GM19463 (cell line): ENCODE measurements around the gene RNF115.
"Not testable (repeated sequence)": the region's sequence is repeated elsewhere in the genome, so short reads cannot be mapped to it uniquely, and the experiment has no call there.

Source experiments
- ATAC-seq: cut with Tn5 transposase; IDR thresholded peaks from one replicate; pipeline ENCODE4 v1.9.1; 2021; ENCODE audit warnings: mild to moderate bottlenecking, moderate library complexity; ENCODE audit not compliant: unreplicated experiment

Gene RNF115

GRCh38 chr1:145823565-145824498 is at the start of gene RNF115, which contains the start of gene POLR3C:
RNF115 (minus strand) TSS chr1:145824095; CDS start chr1:145823873, 222 bp downstream.
POLR3C (plus strand) TSS chr1:145824200; CDS start chr1:145825777, 1,577 bp downstream.
- ATAC-seq: peak; percentile 87

GRCh38 chr1:145871994-145872924 is 48.4 kb upstream of the RNF115 start:
- no peak for ATAC-seq

DNA sequence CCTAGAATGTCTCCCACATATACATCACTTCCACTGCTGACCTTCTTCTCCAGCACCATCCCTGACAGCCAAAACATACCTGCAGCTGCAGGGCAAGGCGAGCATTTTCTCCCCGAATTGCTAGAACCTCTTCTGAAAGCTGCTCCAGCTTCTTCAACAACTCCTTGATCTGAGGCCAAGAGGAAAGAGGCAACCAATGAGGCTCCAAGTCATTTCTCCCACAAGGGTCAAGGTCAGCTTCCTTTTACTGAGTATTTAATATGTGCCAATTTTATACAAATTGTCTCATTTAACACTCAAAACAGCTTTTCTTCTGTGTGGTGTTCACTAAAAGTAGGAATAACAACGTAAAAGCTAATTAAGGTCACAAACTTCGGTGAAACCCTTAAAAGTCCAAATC is 44.3 kb upstream of the RNF115 start:
- ATAC-seq: no peak

DNA sequence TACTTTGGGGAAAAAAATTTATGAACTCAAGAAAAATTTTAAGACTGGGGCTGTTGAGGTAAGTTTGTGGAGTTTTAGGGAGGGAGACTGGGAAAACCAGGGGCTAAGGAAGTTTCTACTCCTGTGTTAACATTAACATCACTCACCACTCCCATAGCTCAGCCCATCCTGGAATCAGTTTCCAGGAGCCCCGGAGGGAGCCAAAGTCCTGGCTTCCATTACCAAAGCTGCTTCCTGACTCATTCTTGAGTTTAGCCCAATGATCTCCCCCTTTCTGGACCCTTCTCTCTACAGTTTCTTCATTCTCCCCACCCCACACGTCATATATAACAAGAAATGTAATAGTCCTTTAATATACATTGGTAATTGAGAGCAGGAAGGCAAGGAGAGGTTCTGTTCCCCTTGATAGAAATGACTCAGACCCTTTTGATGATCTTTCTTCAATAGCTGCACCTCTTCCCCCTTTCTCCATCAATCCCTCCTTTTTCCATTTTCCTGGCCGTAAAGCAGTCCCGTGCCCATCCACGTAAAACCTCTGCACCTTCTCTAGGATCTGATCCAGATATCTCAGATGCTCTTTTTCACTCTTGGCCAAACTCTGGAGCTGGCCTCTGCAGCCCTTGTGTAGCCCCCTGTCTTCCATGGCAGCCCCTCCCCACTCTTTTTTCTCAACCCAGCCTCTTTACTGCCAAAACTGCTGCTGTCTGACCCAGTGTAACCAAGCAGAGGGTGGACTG is 39.6 kb upstream of the RNF115 start:
- no peak for ATAC-seq

DNA sequence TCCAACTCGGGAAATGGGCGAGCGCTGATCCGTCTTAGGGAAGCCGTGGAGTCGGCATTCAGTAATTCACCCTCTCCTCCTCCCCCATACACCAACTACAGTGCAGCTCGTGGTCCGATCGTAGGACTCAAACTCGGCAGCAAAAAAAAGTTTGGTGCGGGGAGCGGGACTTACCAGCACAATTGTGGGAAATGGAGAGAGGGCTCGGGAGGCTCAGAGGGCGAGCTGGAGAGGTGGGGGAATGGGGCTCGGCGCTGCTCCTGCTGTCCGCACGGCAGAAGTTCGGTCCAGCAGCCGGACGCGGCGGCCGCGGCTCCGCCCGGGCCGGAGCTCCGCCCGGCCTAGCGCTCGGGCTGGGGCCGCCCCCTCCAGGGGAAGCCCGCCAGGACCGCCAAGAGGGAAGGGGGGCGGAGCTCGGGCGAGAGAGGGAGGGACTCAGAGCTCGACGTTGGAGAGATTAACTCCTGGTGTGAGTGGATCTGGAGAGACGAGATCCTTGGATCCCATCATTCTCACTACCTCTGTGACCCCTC is 35.7 kb upstream of the RNF115 start:
- ATAC-seq: peak; percentile 67

DNA sequence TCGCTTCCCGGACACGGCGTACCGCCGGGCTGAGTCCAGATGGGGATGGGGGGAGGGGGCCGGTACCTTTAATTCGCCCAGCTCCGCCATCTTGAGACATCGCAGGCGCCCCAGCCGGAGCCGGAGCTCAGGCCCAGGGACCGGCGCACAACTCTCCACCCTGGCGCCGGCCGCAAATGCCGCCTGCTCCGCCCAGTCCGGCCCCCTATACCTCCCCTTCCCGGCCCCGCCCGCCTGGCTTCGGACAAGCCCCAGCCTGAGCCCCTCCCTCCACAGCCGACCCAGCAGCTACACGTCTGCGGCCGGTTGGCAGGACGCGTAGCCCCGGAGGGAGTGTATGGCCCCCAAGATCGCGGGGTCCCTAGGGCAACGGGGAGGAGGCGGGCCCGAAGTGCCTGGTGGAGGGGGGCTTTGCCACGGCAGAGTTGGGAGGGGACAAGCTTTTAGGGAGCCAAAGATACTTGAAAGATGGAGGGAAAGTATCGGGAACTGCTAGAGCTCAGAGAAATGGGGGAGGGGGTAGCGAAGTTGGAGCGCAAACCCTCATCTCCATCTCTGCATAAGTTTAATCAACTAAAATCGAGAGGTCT is 35.1 kb upstream of the RNF115 start, which contains the start of gene PIAS3:
Gene PIAS3, minus strand, starts transcription at position 181 of the 590 bp plus-strand sequence. Its CDS starts 91 bp downstream, at position 90.
- peak; percentile 86 for ATAC-seq

DNA sequence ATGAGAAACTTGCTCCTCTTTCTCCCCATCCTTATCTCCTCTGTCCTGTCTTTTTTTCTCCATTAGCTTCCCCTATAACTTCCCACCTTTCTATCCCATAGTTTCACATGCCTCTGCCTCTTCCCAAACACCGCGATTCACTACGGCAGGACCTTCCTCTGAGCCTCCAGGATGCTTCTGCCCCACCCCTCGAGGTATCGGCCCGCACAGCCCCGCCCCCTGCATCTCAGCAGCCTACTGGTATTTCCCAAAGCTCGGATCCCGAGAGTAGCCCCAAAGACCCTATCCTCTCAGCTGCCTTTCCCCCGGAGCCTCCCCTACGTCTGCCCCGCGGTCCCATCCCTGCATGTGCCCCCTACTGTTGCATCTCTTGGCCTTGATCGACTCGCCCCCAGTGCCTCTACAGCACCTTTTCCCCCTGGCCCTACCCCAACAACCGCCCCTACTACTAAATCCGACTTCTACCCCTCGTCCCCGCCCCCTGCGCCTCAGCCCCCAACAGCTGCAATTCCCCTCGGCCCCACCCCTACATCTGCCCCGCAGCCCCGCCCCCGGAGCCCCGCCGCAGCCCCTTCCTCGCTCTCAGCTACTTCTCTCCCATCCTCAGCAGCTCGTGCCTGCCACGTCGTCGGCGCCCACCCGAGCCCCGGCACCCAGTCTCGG is 34.5 kb upstream of the RNF115 start:
- peak; percentile 17 for ATAC-seq

DNA sequence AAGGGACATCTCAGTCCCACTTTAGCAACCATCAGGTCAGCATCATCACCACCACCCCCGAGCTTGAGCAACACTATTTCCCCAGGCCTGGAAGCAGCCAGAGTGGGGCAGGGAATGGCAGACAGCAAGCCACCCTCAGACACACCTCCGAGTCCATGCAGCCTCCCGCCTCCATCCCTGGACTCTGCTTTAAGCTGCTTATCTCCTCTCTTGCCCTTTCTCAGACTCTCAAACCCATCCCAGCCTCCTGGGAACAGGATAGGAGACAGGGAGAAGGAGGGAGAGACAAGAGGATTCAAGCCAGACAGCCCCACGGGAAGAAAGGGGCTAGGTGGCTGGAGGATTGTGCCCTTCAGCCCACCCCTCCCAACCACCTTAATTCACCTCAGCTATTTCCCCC is 33.3 kb upstream of the RNF115 start:
- ATAC-seq: no peak

- ATAC-seq: no peak
These were observed 31.6 kb upstream of the RNF115 start for GRCh38 chr1:145855426-145855948.

DNA sequence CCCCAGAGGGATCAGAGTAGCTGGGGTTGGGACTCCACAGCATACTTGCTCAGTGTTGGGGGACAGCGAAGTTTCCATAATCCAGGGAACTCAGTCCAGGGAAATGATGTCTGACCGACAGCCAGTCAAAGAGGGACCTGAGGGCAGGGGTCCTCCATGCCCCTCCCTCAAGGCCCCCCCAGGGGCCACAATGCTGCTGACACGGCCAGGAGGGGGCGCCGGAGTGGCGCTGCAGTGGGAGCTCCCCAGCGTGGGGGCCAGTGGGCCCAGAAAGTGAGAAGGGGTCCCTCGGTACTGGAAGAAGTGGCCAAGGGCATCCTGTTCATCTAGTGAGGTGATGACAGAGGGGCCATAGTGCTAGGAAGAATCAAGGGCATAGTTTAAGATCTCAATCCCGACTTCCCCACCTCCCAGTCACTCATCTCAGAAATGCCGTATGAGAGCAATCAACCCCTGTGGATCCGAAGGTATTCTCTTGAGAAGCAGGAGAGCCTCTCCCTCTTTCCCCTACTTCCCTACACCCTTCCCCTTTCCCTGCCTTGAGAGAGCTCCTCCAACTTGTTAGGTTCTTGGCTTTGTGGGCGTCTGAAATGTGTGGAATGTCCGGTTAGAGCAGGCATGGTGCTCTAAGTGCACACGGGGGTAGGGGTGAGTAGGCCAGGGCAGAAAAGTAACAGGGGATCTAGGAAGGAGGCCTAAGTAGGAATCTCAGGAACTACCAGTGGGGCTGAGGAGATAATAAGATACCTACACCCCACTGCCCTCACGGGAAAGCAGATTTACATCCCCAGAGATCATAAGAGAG is 25.7 kb upstream of the RNF115 start:
- ATAC-seq: no peak

DNA sequence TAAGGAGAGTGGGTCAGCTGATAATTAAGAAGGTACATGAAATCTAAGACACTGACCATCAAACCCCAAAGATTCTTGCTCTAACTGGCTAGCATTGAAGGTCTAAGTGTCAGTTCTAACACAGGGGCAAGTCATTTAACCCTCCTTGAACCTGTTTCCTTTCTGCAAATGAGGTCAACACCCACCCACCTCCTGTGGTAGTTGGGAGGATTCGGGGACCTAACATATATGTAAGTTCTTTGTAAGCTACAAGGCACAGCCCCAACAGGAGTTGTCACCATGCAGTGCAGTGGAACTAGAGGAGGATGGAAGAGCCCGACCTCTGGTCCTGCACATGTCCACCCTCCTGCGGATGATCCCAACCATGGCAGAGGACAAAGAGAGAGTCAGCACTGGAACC is 23.9 kb upstream of the RNF115 start:
- ATAC-seq: no peak

- ATAC-seq: no peak
These were observed 22.3 kb upstream of the RNF115 start for GRCh38 chr1:145846201-145846612.

GRCh38 chr1:145845514-145846161 is 21.7 kb upstream of the RNF115 start, which contains the start of gene NUDT17:
NUDT17 (plus strand) TSS chr1:145845630; CDS start chr1:145845641, 11 bp downstream.
- ATAC-seq: peak; percentile 70

GRCh38 chr1:145845144-145845513 is 21.2 kb upstream of the RNF115 start:
- ATAC-seq: peak; percentile 70

DNA sequence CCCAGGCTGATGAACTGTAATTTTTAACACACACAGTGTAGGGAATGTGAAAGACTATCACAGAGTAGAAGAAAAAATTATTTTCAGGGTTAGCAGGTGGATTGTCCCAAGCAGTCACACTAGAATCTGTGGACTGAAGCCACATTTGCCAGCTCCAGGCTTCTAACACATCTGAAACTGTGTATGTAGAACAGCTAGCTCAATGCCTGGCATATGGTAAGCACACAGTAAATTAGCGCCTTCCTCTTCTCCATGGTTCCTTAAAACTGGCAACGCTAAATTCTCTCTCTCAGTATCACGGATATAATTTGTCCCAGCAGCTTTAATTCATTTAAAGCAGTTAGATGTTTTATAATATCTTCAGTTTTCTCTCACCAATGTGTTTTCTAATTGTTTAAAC is 19.1 kb upstream of the RNF115 start:
- ATAC-seq: no peak

DNA sequence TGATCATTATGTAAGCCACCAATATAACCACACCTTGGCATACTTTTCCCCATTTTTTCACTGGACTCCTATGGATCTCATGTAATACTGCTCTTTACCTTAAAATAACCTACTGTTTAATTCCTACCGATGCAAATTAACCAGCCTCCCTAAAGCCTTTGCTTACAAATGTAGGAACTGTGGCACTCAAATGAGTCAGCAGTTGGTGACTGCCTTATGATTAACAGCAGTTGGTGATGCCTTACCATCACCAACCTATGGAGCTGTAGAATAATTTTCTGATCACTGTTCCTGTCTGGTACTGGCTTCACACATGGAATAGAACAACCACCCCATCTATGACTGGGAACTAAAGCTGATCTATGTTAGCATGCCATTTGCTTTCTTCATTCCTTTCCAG is 13.8 kb upstream of the RNF115 start:
- ATAC-seq: no peak

GRCh38 chr1:145830810-145831209 is 6.9 kb upstream of the RNF115 start:
- not testable (repeated sequence) for ATAC-seq
